IMR-90 (cell line): ENCODE measurements around the gene TMUB1. TPM values are rescaled to one million over a fixed set of nuclear protein-coding genes. Genes with fewer than 3 reads are reported as not detected.

Experiments
- ATAC-seq: fragments of 200-7000 bp; cut with Tn5 transposase; 2 replicates; pipeline ENCODE4 v1.9.1; 2020; ENCODE audit warnings: low read depth, mild to moderate bottlenecking, moderate library complexity
- BruUV-seq: library from RNA; stranded (reverse); fragments of 400-500 nt; replicated peaks from 2 replicates; lab custom pipeline; 2021; lab: Mats Ljungman, UMichigan
- CTCF ChIA-PET: fragments of 300-600 bp; formaldehyde crosslinking; extraction: SDS; loops from one replicate; lab custom pipeline; 2021; ENCODE audit warnings: antibody characterized with exemption; lab: Yijun Ruan, JAX
- POLR2A ChIA-PET: fragments of 300-600 bp; sonication (Branson Sonifier 250); formaldehyde crosslinking; loops from one replicate; lab custom pipeline; 2022; ENCODE audit warnings: antibody characterized with exemption; ENCODE audit not compliant: unreplicated experiment; lab: Charles Lee
- DNase-seq: peaks from one replicate; pipeline ENCODE4 v3.0.0; 2013
- H2AFZ ChIP-seq: replicated peaks from 2 replicates; pipeline ENCODE3; 2013; ENCODE audit warnings: low read length, mild to moderate bottlenecking; ENCODE audit not compliant: poor library complexity
- H2AK5ac ChIP-seq: 2 replicates; pipeline ENCODE4 v1.6.1; 2013; ENCODE audit warnings: low read depth, low read length, inconsistent platforms
- H2AK9ac ChIP-seq: replicated peaks from 2 replicates; pipeline ENCODE3; 2013; ENCODE audit warnings: mild to moderate bottlenecking, low read depth, low read length, moderate library complexity; ENCODE audit not compliant: poor library complexity
- H2BK120ac ChIP-seq: 2 replicates; pipeline ENCODE4 v1.6.1; 2013; ENCODE audit warnings: low read depth, low read length, inconsistent platforms
- H2BK15ac ChIP-seq: 3 replicates; pipeline ENCODE4 v1.6.1; 2013; ENCODE audit warnings: low read depth, low read length, inconsistent platforms
- H2BK20ac ChIP-seq: 2 replicates; pipeline ENCODE4 v1.6.1; 2013; ENCODE audit warnings: low read depth, mild to moderate bottlenecking, inconsistent platforms, low read length, moderate library complexity
- H2BK5ac ChIP-seq: 2 replicates; pipeline ENCODE4 v1.6.1; 2013; ENCODE audit warnings: mild to moderate bottlenecking, low read depth, low read length, inconsistent platforms; ENCODE audit not compliant: poor library complexity, severe bottlenecking
- H3K14ac ChIP-seq: replicated peaks from 2 replicates; pipeline ENCODE4 v1.6.1; 2013; ENCODE audit warnings: low read depth, low read length, inconsistent platforms
- H3K18ac ChIP-seq: 2 replicates; pipeline ENCODE4 v1.6.1; 2013; ENCODE audit warnings: low read depth, low read length, control low read depth
- H3K23ac ChIP-seq: 2 replicates; pipeline ENCODE4 v1.6.1; 2013; ENCODE audit warnings: low read depth, low read length, inconsistent platforms
- H3K27ac ChIP-seq: 2 replicates; pipeline ENCODE4 v1.5.1; 2013; ENCODE audit warnings: mild to moderate bottlenecking, control low read depth, low read length; ENCODE audit not compliant: insufficient read depth
- H3K27me3 ChIP-seq: 2 replicates; pipeline ENCODE4 v1.6.1; 2013; ENCODE audit warnings: low read length; ENCODE audit not compliant: control insufficient read depth, insufficient read depth
- H3K36me3 ChIP-seq: 2 replicates; pipeline ENCODE4 v1.6.1; 2013; ENCODE audit warnings: low read length, mixed read lengths; ENCODE audit not compliant: control insufficient read depth, insufficient read depth
- H3K4ac ChIP-seq: 2 replicates; pipeline ENCODE4 v1.6.1; 2013; ENCODE audit warnings: low read depth, low read length, inconsistent platforms
- H3K4me1 ChIP-seq: 2 replicates; pipeline ENCODE4 v1.6.1; 2013; ENCODE audit warnings: low read length, mixed read lengths; ENCODE audit not compliant: control insufficient read depth, insufficient read depth
- H3K4me2 ChIP-seq: 2 replicates; pipeline ENCODE4 v1.6.1; 2013; ENCODE audit warnings: low read depth, mild to moderate bottlenecking, control low read depth, low read length, moderate library complexity
- H3K4me3 ChIP-seq: 2 replicates; pipeline ENCODE4 v1.5.1; 2013; ENCODE audit warnings: low read depth, mild to moderate bottlenecking, control low read depth, low read length, moderate library complexity; ENCODE audit not compliant: insufficient read depth
- H3K56ac ChIP-seq: 2 replicates; pipeline ENCODE4 v1.6.1; 2013; ENCODE audit warnings: low read length, inconsistent platforms; ENCODE audit not compliant: insufficient read depth; ENCODE audit errors: extremely low read depth
- H3K79me1 ChIP-seq, 2 experiments: 2 replicates each; pipeline ENCODE4 v1.6.1; 2013; ENCODE audit warnings: low read length in 2 of 2, inconsistent platforms in 1 of 2, low read depth in 1 of 2
- H3K9ac ChIP-seq: 2 replicates; pipeline ENCODE4 v1.6.1; 2013; ENCODE audit warnings: low read depth, low read length, control low read depth
- H3K9me1 ChIP-seq: 2 replicates; pipeline ENCODE4 v1.6.1; 2013; ENCODE audit warnings: low read length, inconsistent platforms; ENCODE audit not compliant: insufficient read depth
- H3K9me3 ChIP-seq: 2 replicates; pipeline ENCODE4 v1.6.1; 2013; ENCODE audit warnings: low read length; ENCODE audit not compliant: control insufficient read depth, insufficient read depth
- H4K20me1 ChIP-seq: 2 replicates; pipeline ENCODE4 v1.6.1; 2013; ENCODE audit warnings: low read length, inconsistent platforms; ENCODE audit not compliant: insufficient read depth
- H4K5ac ChIP-seq: 2 replicates; pipeline ENCODE4 v1.6.1; 2013; ENCODE audit warnings: mild to moderate bottlenecking, low read depth, low read length, control low read depth
- H4K8ac ChIP-seq, 2 experiments: 2 replicates each; pipeline ENCODE4 v1.6.1; 2013; ENCODE audit warnings: low read depth in 2 of 2, low read length in 2 of 2, control low read depth in 1 of 2, inconsistent platforms in 1 of 2
- H4K91ac ChIP-seq: 2 replicates; pipeline ENCODE4 v1.6.1; 2013; ENCODE audit warnings: low read depth, low read length, inconsistent platforms; ENCODE audit not compliant: insufficient read depth
- CEBPB ChIP-seq: IDR thresholded peaks from 2 replicates; pipeline ENCODE4 v1.6.1; 2012; ENCODE audit warnings: low read depth, low read length, improper control_type of control experiment
- NFE2L2 ChIP-seq: fragments of 150-350 bp; IDR thresholded peaks from 2 replicates; pipeline ENCODE4 v1.6.1; 2016; ENCODE audit warnings: low read depth, mild to moderate bottlenecking, low read length
- RCOR1 ChIP-seq: IDR thresholded peaks from 2 replicates; pipeline ENCODE4 v1.6.1; 2012; ENCODE audit warnings: mild to moderate bottlenecking, low read length, improper control_type of control experiment; ENCODE audit not compliant: insufficient replicate concordance
- WGBS, 2 experiments: methylation state at CpG; one replicate each; pipeline versions ENCODE4 v1.1.5 to v1.1.7; 2013; ENCODE audit warnings: missing lambda C conversion rate in 2 of 2; ENCODE audit not compliant: insufficient read length in 1 of 2; ENCODE audit errors: extremely low coverage in 2 of 2; 5-methylcytosine and 5-hydroxymethylcytosine counted together
- dilution Hi-C: fragments of 300-500 bp; cut with HindIII; formaldehyde crosslinking; loops from one replicate; pipeline ENCODE4 v1.14.3; 2018; ENCODE audit warnings: low sequenced_read_pairs; ENCODE audit not compliant: unreplicated experiment
- in situ Hi-C: fragments of 300-500 bp; cut with MboI; formaldehyde crosslinking; loops from 3 replicates; pipeline ENCODE4 v1.14.3; 2019; ENCODE audit warnings: low sequenced_read_pairs, inconsistent platforms, mixed read lengths
- intact Hi-C: fragments of 100-400 bp; cut with micrococcal nuclease; formaldehyde crosslinking; loops from 2 replicates; pipeline ENCODE4 v1.10.0; 2022
- polyA plus RNA-seq, 3 experiments: library from polyadenylated mRNA; depleted of rRNA; stranded (reverse); fragments of >200 nt; gene quantifications; 2 replicates each; pipeline ENCODE4 v1.2.3, GENCODE V29; 2012; ENCODE audit warnings: low replicate concordance in 1 of 3
- total RNA-seq: library from RNA; depleted of rRNA; stranded (reverse); fragments of >200 nt; gene quantifications from 2 replicates; pipeline ENCODE4 v1.2.3, GENCODE V29; 2012

The TMUB1 gene
- total and polyA plus RNA-seq, 2 of the 4 experiments (the other 2 are of a cell fraction) = 6.8 to 29.8 TPM

- Histone ChIP-seq H3K79me1 (no peaks in the 10 kb centered on the region), H3K9ac (no peak overlapping the region), H2BK5ac (no peak overlapping the region), H3K23ac (no peak overlapping the region), H2BK120ac (no peak overlapping the region), H3K27me3 (no peaks in the 10 kb centered on the region; the same call in 1 of the 2 replicates), H2BK15ac (no peak overlapping the region), H2AK9ac (no peak overlapping the region), H3K4me3 (no peak overlapping the region), H3K18ac (no peak overlapping the region), H3K9me1 (peaks cover 6% of the 10 kb centered on the region; the same call in 1 of the 2 replicates), H2AFZ (no peak overlapping the region), H4K8ac (no peak overlapping the region), H4K5ac (no peak overlapping the region), H3K14ac (no peak overlapping the region), H3K4ac (no peak overlapping the region), H3K56ac (no peak overlapping the region), H3K4me1 (peaks cover 11% of the 10 kb centered on the region; the same call in 1 of the 2 replicates), H3K27ac (no peak overlapping the region), H3K4me2 (no peak overlapping the region), H2AK5ac (no peak overlapping the region), H4K20me1 (peaks cover 16% of the 10 kb centered on the region), H4K91ac (no peak overlapping the region), H3K9me3 (no peaks in the 10 kb centered on the region), H2BK20ac (no peak overlapping the region), H3K36me3 (peaks cover 12% of the 10 kb centered on the region; the same call in 1 of the 2 replicates)
- intact Hi-C loops = no loop called here
- CTCF ChIA-PET = no interaction called here
- no CpG with 5 or more reads among the region's 11 CpGs for WGBS, 2 experiments
- ATAC-seq (no peak), DNase-seq (no peak)
- POLR2A ChIA-PET = no interaction called here
- in situ Hi-C loops = no loop called here
- no peak for TF ChIP-seq CEBPB
- TF ChIP-seq RCOR1 = no peak
- TF ChIP-seq NFE2L2 = no peak
- dilution Hi-C loops = no loop called here
- BruUV-seq = no TSS peak
Observed at GRCh38 chr7:151045262-151045661, 38.0 kb downstream of the TMUB1 start.
